22Rv1 (cell line): ENCODE measurements around the gene CLGN.

Source experiments
- ZFX ChIP-seq: fragments of 450-650 bp; IDR thresholded peaks from 2 replicates; pipeline ENCODE4 v1.6.1; 2017; ENCODE audit warnings: antibody characterized with exemption, borderline replicate concordance
- TF ChIP-seq, protein P1 (sequence below): fragments of 450-650 bp; IDR thresholded peaks from 2 replicates; pipeline ENCODE4 v1.5.1; 2017; ENCODE audit warnings: mild to moderate bottlenecking

DNA sequence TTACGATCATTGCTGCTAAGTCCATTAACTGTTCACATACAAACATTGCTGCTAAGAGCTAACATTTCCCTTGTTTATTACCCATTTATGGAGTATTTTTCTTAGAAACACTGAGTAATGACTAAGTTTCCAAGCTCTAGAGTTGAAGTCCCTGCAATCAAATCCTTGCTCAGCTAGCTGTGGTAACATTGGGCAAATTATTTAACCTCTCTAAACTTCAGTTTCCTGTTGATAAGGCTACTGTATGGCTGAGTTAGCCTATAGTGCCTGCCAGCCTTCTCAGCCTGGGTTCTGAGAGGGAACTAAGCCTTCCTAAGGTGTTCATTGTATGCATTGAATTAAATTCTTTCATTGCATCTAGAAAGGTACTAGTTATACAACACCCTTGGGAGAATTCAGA lies 69.2 kb downstream of the CLGN start:
- no peak for TF ChIP-seq ZFX
- TF ChIP-seq, protein P1, sequence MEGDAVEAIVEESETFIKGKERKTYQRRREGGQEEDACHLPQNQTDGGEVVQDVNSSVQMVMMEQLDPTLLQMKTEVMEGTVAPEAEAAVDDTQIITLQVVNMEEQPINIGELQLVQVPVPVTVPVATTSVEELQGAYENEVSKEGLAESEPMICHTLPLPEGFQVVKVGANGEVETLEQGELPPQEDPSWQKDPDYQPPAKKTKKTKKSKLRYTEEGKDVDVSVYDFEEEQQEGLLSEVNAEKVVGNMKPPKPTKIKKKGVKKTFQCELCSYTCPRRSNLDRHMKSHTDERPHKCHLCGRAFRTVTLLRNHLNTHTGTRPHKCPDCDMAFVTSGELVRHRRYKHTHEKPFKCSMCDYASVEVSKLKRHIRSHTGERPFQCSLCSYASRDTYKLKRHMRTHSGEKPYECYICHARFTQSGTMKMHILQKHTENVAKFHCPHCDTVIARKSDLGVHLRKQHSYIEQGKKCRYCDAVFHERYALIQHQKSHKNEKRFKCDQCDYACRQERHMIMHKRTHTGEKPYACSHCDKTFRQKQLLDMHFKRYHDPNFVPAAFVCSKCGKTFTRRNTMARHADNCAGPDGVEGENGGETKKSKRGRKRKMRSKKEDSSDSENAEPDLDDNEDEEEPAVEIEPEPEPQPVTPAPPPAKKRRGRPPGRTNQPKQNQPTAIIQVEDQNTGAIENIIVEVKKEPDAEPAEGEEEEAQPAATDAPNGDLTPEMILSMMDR, result no peak
